Measurements from ENCODE around the gene ATP5MC3.
A peak's percentile ranks its signal among the peaks of the same experiment; 100 is the strongest.
"Not testable (repeated sequence)": the region's sequence is repeated elsewhere in the genome, so short reads cannot be mapped to it uniquely, and the experiment has no call there.

ATP5MC3 gene

DNA sequence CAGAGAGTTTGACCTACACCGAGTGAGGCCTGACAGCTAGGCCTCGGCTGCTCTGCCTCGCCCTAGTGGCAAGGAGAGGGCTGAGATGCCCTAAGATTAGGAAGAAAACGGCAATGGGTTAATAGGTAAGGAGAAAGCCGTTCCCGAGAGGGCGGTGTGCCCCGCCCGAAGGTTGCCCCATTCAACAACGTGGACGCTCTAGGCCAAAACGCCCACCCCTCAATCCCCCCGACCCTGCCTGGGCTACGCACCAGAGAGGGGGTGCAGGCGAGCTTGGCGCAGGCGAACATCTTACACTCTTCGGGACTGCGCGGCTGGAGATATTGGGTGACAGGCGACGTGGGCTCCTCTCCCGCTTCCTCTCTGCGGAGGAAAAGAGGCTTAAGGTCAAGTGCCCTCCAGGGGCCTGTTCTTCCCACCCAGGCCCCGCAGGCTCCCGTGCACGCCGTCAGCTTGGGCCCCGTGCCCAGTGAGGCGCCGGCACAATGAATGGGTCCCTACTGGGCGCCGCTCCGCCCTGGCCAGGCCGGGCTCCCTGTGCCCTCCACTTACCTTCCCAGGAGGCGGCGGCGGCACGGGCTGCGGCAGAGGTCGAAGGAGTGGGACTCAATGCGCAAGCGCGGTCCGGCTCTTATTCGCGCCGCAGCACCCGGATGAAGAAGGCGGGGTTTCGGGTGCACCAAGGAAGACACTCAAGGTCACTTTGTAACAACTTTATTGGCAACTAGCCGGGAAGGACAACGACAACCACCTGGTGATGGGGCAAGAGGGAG lies at the start of gene ATP5MC3:
Gene ATP5MC3, minus strand, starts transcription at position 607 of the 773 bp plus-strand sequence. Its CDS starts 317 bp downstream, at position 290.
- H3K4me3 ChIP-seq (ENCODE audit: low read depth, low read length) = peak within 1 kb of the TSS; percentile 57
- DNase-seq (ENCODE audit: low read depth) = peak; percentile 93
- TF ChIP-seq, protein P1, sequence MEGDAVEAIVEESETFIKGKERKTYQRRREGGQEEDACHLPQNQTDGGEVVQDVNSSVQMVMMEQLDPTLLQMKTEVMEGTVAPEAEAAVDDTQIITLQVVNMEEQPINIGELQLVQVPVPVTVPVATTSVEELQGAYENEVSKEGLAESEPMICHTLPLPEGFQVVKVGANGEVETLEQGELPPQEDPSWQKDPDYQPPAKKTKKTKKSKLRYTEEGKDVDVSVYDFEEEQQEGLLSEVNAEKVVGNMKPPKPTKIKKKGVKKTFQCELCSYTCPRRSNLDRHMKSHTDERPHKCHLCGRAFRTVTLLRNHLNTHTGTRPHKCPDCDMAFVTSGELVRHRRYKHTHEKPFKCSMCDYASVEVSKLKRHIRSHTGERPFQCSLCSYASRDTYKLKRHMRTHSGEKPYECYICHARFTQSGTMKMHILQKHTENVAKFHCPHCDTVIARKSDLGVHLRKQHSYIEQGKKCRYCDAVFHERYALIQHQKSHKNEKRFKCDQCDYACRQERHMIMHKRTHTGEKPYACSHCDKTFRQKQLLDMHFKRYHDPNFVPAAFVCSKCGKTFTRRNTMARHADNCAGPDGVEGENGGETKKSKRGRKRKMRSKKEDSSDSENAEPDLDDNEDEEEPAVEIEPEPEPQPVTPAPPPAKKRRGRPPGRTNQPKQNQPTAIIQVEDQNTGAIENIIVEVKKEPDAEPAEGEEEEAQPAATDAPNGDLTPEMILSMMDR (IDR thresholded peaks at IDR 0.05; ENCODE audit: low read depth, low read length, missing control alignments) = peak; percentile 39

DNA sequence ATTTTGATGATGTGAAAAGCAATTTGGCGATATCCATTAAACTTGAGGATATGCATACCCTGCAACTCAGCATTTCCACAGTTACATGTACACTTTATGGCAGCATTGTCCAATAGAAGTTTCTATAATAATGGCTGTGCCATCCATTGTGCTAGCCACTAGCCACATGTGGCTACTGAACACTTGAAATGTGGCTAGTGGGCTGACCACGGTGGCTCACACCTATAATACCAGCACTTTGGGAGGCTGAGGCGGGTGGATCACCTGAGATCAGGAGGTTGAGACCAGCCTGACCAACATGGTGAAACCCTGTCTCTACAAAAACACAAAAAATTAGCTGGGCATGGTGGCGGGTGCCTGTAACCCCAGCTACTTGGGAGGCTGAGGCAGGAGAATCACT lies 47.1 kb upstream of the ATP5MC3 start:
- H3K4me3 ChIP-seq (ENCODE audit: low read depth, low read length); DNase-seq (ENCODE audit: low read depth): not testable (repeated sequence)

GRCh38 chr2:175228179-175228578 lies 46.7 kb upstream of the ATP5MC3 start:
- H3K4me3 ChIP-seq (ENCODE audit: low read depth, low read length) = no peak overlapping the region
- no peak for DNase-seq (ENCODE audit: low read depth)
- TF ChIP-seq, protein P1 (IDR thresholded peaks at IDR 0.05; ENCODE audit: low read depth, low read length, missing control alignments) = no peak

- H3K4me3 ChIP-seq (ENCODE audit: low read depth, low read length) = no peak overlapping the region
- DNase-seq (ENCODE audit: low read depth) = no peak
- TF ChIP-seq, protein P1 (IDR thresholded peaks at IDR 0.05; ENCODE audit: low read depth, low read length, missing control alignments) = no peak
Measured at GRCh38 chr2:175227393-175227792, 45.9 kb upstream of the ATP5MC3 start.

GRCh38 chr2:175220075-175220474 lies 38.6 kb upstream of the ATP5MC3 start:
- no peak for DNase-seq (ENCODE audit: low read depth)
- TF ChIP-seq, protein P1 (IDR thresholded peaks at IDR 0.05; ENCODE audit: low read depth, low read length, missing control alignments) = no peak
- H3K4me3 ChIP-seq (ENCODE audit: low read depth, low read length) = no peak overlapping the region

DNA sequence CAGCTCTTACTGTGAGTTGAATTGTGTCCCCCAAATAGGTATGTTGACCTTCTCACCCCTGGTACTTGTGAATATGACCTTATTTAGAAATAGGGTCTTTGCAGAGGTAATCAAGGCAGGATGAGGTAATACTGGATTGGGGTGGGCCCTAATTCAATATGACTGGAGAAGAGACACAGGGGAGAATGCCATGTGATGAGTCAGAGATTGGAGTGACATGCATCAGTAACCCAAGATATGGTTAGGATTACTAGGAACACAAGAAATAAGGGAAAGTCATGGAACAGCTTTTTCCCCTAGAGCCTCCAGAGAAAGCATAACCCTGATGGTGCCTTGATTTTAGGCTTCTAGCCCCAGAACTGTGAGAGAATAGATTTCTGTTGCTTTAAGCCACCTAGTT lies 37.0 kb upstream of the ATP5MC3 start:
- DNase-seq (ENCODE audit: low read depth) = no peak
- TF ChIP-seq, protein P1 (IDR thresholded peaks at IDR 0.05; ENCODE audit: low read depth, low read length, missing control alignments) = no peak
- H3K4me3 ChIP-seq (ENCODE audit: low read depth, low read length) = no peak overlapping the region

GRCh38 chr2:175207741-175208438 lies 26.4 kb upstream of the ATP5MC3 start:
- no peak for DNase-seq (ENCODE audit: low read depth)
- no peak overlapping the region for H3K4me3 ChIP-seq (ENCODE audit: low read depth, low read length)
- TF ChIP-seq, protein P1 (IDR thresholded peaks at IDR 0.05; ENCODE audit: low read depth, low read length, missing control alignments) = no peak
